ENCODE data around the gene COL6A2.

- TF ChIP-seq ZNF114 (CRISPR knock-in tag; IDR thresholded peaks at IDR 0.05) = no peak
- TF ChIP-seq, protein P1, sequence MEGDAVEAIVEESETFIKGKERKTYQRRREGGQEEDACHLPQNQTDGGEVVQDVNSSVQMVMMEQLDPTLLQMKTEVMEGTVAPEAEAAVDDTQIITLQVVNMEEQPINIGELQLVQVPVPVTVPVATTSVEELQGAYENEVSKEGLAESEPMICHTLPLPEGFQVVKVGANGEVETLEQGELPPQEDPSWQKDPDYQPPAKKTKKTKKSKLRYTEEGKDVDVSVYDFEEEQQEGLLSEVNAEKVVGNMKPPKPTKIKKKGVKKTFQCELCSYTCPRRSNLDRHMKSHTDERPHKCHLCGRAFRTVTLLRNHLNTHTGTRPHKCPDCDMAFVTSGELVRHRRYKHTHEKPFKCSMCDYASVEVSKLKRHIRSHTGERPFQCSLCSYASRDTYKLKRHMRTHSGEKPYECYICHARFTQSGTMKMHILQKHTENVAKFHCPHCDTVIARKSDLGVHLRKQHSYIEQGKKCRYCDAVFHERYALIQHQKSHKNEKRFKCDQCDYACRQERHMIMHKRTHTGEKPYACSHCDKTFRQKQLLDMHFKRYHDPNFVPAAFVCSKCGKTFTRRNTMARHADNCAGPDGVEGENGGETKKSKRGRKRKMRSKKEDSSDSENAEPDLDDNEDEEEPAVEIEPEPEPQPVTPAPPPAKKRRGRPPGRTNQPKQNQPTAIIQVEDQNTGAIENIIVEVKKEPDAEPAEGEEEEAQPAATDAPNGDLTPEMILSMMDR (conservative IDR thresholded peaks at IDR 0.05; ENCODE audit: low read depth in 2 of 2) = no peak
- TF ChIP-seq CREB1 (CRISPR knock-in tag; IDR thresholded peaks at IDR 0.05; ENCODE audit: low read depth) = no peak
- TF ChIP-seq ZNF462 (CRISPR knock-in tag; IDR thresholded peaks at IDR 0.05) = no peak
- TF ChIP-seq POLR2AphosphoS5 (IDR thresholded peaks at IDR 0.05; ENCODE audit: low read depth) = no peak
- no peak for TF ChIP-seq EZH2 (IDR thresholded peaks at IDR 0.05; ENCODE audit: low read depth, unreplicated experiment)
- no peak for TF ChIP-seq EZH2phosphoT487 (IDR thresholded peaks at IDR 0.05; ENCODE audit: unreplicated experiment)
- TF ChIP-seq, protein P2, sequence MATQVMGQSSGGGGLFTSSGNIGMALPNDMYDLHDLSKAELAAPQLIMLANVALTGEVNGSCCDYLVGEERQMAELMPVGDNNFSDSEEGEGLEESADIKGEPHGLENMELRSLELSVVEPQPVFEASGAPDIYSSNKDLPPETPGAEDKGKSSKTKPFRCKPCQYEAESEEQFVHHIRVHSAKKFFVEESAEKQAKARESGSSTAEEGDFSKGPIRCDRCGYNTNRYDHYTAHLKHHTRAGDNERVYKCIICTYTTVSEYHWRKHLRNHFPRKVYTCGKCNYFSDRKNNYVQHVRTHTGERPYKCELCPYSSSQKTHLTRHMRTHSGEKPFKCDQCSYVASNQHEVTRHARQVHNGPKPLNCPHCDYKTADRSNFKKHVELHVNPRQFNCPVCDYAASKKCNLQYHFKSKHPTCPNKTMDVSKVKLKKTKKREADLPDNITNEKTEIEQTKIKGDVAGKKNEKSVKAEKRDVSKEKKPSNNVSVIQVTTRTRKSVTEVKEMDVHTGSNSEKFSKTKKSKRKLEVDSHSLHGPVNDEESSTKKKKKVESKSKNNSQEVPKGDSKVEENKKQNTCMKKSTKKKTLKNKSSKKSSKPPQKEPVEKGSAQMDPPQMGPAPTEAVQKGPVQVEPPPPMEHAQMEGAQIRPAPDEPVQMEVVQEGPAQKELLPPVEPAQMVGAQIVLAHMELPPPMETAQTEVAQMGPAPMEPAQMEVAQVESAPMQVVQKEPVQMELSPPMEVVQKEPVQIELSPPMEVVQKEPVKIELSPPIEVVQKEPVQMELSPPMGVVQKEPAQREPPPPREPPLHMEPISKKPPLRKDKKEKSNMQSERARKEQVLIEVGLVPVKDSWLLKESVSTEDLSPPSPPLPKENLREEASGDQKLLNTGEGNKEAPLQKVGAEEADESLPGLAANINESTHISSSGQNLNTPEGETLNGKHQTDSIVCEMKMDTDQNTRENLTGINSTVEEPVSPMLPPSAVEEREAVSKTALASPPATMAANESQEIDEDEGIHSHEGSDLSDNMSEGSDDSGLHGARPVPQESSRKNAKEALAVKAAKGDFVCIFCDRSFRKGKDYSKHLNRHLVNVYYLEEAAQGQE (IDR thresholded peaks at IDR 0.05; ENCODE audit: unreplicated experiment) = no peak
- TF ChIP-seq JUNB (IDR thresholded peaks at IDR 0.05; ENCODE audit: unreplicated experiment) = no peak
Measured at GRCh38 chr21:46100426-46100825, 2.5 kb downstream of the COL6A2 start.

Data from GM23338 (cell line).